NAMALWA (cell line): ENCODE data around the gene CD300A.

Experiments
- DNase-seq: peaks from one replicate; pipeline ENCODE4 v3.0.0-alpha.2; 2015; ENCODE audit warnings: low spot score

The CD300A gene

GRCh38 chr17:74439691-74440567 lies 26.5 kb upstream of the CD300A start:
- DNase-seq, result no peak

DNA sequence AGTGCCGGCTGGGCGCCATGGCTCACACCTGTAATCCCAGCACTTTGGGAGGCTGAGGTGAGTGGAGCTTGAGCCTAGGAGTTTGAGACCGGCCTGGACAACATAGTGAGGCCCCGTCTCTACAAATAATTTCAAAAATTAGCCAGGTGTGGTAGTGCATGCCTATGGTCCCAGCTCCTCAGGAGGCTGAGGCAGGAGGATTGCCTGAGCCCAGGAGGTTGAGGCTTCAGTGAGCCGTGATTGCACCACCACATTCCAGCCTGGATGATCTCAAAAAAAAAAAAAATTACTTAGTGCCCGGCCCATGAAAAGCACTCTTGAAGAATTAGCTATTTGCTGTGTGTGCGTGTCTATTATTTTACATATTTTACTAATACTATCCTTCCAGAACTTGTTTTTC lies 24.9 kb upstream of the CD300A start:
- DNase-seq, result no peak

- no peak for DNase-seq
These were observed 24.2 kb upstream of the CD300A start for GRCh38 chr17:74442291-74442669.

DNA sequence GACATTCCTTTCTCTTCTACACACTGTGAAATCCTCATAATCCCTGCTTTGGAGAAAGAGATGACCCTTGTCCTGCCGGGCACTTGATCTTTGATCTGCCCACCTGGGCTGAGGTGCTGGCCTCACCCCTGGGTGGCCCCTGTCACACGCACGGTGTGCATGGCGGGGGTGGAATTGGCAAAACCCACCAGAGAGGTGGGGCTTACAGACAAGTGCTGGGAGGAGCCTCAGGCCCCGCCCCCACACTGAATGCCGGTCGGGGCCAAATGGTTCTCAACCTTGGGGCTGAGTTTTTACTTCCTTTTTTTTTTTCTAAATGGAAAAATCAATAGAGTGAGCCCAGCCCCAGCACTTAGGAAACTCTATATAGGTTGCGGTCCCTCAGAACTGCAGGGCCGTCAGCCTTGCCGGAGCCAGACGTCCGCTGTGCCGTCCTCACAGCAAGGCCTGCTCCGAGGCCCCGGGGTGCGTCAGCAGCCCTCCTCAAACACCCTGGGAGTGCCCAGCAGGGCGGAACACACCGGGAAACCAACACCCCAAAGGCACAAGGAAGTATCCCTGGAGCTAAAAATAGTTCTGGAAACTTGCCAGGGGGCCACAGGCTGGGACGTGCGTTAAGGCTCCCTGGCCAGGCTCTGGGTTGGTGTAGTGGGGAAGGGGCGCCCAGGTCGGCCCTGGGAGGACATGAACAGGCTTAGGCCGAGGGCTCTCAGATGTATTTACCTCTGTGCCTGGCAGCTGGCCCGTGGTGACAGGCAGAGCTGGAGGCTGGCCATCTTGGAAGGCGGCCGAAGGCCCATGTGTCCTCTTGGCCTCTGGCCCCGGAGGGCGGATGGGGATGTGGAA lies 23.5 kb upstream of the CD300A start:
- DNase-seq, result peak; percentile 73

DNA sequence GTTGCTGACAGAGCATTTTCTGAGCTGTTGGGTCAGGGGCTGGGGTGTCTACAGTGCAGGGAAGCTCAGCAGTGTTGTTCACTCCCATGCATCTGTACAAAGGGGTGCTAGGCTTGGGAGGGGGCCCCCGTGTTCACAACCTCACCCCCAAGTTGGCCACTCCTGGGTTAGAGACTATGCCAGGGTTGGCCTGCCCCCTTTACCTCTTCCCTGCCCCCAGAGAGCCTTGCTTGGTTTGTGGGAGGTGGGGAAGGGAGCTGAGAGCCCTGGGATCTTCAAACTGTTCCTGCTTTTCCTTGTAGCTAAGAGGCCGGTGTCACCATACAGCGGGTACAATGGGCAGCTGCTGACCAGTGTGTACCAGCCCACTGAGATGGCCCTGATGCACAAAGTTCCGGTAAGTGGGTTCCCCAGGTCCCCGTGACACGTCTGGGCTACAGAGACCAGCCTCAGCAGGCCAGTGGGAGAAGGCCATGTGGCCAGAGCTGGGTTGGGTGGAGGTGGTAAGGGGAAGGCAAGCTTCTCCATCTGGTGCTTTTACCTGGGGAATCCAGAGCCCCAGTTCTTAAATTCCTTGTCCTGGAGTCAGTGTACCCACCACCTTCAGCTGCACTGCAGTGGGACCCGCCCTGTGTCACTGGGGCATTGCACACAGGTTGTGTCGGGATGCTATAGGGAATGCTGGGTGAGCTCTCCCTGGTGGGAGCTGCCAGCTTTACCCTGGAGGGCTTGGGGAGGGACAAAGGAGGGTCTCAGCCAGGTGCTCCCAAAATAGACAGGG lies 22.7 kb upstream of the CD300A start:
- DNase-seq, result no peak

- DNase-seq, result no peak
These were observed 22.0 kb upstream of the CD300A start for GRCh38 chr17:74444406-74444805.

DNA sequence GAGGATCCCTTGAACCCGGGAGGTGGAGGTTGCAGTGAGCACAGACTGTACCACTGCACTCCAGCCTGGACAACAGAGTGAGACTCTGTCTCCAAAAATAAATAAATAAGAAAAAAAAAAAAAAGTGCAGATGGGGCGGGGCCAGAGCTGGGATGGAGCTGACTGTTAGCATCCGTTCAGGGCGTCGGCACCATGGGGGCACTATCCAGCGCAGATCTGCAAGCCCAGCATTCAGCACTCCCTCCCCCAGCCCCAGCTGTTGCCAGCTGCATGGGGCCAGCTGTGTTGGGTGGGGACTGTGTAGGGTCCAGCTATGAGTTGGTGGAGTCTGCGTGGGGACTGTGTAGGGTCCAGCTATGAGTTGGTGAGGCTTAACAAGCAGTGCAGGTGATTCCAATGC lies 21.3 kb upstream of the CD300A start:
- no peak for DNase-seq

- DNase-seq, result no peak
These were observed 19.6 kb upstream of the CD300A start for GRCh38 chr17:74446551-74447500.

DNA sequence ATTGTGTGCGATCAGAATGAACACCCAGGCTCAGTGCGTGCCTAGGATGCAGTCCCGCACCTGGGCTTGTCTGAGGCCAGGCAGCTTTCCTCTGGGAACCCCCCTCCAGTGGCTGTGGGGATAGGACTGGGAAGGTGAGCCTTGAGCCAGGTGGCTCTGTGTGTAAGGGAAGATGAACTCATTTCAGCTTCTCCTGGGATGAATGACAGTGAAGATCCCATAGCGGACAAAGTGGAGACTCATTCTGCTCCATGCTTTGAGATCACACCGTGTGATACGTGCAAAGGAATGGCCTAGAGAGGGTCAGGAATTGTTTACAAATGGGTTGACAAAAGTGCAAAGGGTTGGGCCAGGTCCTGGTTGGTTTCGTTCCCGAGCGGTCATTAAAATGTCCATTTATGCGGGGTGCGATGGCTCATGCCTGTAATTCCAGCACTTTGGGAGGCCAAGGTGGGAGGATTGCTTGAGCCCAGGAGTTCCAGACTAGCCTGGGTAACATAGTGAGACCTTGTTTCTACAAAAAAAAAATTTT lies 18.7 kb upstream of the CD300A start:
- no peak for DNase-seq

GRCh38 chr17:74448756-74449155 lies 17.7 kb upstream of the CD300A start:
- no peak for DNase-seq

- no peak for DNase-seq
These were observed 17.1 kb upstream of the CD300A start for GRCh38 chr17:74449306-74449705.

DNA sequence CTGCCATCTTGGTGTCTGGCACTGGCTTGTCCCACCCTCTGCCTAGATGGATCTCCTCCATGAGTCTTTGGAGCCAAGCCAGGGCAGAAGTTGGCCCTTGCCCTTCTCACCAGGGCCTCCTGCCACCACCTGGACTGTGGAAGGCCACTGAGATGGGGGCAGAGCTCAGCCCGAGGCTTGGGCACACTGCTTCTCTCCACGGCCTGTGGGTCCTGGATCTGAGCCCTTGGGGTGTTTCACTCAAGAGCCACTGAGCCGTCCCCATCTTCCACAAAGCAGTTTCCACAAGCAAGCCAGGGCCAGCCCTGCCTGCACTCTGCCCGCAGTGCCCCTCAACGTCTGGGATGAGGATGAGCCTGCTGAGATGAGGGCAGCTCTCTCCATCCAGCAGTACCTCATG lies 16.7 kb upstream of the CD300A start:
- no peak for DNase-seq

DNA sequence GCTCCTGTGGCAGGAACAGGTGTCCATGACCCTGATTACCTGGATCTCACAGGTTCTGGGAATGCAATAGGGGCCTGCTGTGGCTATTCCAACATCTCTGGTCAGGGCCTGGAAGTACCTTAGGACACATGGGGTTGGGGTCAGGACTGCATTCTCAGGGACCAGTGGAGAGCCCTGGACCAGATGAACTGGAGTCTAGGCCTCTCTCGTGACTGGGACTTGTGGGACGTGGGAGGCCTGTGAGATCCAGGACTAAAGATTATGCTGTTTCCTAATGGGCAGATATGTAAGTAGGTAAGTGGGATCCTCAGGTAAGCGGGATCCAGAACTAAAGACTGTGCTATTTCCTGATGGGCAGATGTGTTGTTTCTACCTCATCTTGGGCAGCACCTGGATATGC lies 16.2 kb upstream of the CD300A start:
- DNase-seq, result no peak

DNA sequence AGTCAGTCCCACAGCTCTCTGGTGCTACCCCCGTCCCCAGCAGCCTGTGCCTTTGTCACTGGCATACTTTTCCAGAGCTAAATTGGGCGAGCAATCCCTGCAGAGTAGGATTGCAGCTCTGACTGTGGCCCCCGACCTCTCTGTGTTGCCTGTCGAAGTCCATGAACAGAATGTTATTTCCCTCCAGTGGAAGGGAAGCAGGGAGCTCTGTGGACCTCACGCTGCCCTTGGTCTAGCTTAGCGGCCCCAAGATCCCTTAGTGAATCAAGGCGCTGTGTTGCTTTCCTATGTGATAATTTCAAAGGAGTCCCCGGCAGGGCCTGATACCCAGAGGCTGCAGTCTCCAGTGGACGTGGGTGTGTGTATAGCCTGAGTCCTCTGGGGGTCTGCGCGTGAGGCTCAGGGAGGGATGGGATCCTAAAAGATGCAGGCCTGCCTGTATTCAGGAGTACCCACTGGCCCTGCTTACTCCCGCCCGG lies 15.5 kb upstream of the CD300A start:
- DNase-seq, result no peak

GRCh38 chr17:74451557-74451956 lies 14.9 kb upstream of the CD300A start:
- DNase-seq, result no peak

- DNase-seq, result no peak
These were observed 14.2 kb upstream of the CD300A start for GRCh38 chr17:74452033-74452840.

GRCh38 chr17:74452841-74453661 lies 13.4 kb upstream of the CD300A start:
- no peak for DNase-seq

DNA sequence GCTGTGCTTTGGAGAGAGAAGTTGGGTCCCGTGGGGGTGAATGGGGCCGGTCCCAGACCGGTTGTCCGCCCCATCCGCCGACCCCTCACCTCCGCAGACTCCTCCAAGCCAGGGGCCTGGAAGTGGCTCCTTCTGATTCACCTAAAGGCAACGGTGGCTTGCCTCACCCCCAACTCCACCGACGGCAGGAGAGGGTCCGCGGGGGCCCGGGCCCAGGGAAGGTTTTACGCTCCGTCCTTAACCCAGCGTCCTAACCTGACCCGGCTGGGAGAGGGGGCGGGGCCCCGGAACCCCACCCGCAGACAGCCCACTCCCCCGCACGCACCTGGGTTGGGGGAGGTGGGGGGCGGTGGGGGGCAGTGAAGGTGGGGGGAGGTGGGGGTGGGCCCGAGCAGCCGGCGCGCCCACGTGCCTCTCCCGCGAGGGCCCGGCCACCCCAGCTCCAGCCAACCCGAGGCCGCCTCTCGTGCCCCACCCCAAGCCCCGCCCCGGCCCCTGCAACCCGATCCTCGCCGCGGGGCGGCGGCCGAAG lies 12.7 kb upstream of the CD300A start:
- DNase-seq, result peak; percentile 80
